Measurements from ENCODE around the gene FAN1. TPM values are rescaled to one million over a fixed set of nuclear protein-coding genes. Genes with fewer than 3 reads are reported as not detected.

FAN1 gene
- total RNA-seq, 1 experiment from 2014 or later, result 28.2 TPM

DNA sequence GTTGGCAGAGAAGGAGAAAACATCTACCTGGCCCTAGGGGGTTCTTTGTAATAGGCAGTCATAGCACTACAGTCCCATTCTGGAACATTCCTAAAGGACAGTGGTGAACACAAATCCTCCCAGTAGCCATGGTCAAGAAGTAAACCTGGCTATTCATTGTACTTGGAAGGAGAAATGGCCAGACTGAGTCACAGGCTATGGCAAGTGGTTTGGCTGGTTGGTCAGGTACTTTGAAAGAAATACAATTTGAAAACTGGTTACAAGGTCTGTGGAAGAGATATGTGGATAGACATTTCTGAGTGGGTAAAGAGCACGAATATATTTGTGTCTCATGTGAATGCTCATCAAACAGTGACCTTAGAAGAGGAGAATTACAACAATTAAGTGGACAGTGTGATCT is 33.0 kb upstream of the FAN1 start:
- Histone ChIP-seq H3K56ac (ENCODE audit: insufficient read length, low read depth, low read length) (no peak overlapping the region), H3K27me3 (ENCODE audit: insufficient read depth, low read length) (no peaks in the 10 kb centered on the region), H3K27ac (ENCODE audit: insufficient read length, low read depth, low read length) (no peak overlapping the region), H2BK12ac (ENCODE audit: insufficient read length, low read depth, low read length) (no peak overlapping the region), H2BK5ac (ENCODE audit: insufficient read length, low read length) (no peak overlapping the region), H4K8ac (replicated peaks; ENCODE audit: insufficient read length, low read depth, low read length) (no peak overlapping the region), H3K23me2 (ENCODE audit: insufficient read length, low read depth, low read length, poor library complexity, severe bottlenecking) (no peaks in the 10 kb centered on the region), H3K4me2 (ENCODE audit: insufficient read depth, insufficient read length, low read length) (no peak overlapping the region), H2BK15ac (ENCODE audit: low read depth, low read length) (no peak overlapping the region), H4K91ac (ENCODE audit: insufficient read length, low read depth, low read length) (no peak overlapping the region), H3K4me1 (ENCODE audit: insufficient read depth, low read length) (no peaks in the 10 kb centered on the region), H2AK5ac (ENCODE audit: insufficient read length, low read length) (no peak overlapping the region), H2AFZ (ENCODE audit: low read length) (no peak overlapping the region), H3K14ac (ENCODE audit: insufficient read depth, low read length) (no peak overlapping the region), H3K18ac (ENCODE audit: insufficient read length, low read depth, low read length) (no peak overlapping the region), H2BK120ac (ENCODE audit: low read depth, low read length, poor library complexity, severe bottlenecking) (no peak overlapping the region), H2BK20ac (ENCODE audit: low read depth, low read length, poor library complexity, severe bottlenecking) (no peak overlapping the region), H3K4ac (ENCODE audit: low read depth, low read length) (no peak overlapping the region), H3K79me1 (ENCODE audit: insufficient read depth, low read depth, low read length, poor library complexity, severe bottlenecking) (no peaks in the 10 kb centered on the region), H4K5ac (ENCODE audit: insufficient read length, low read depth, low read length) (no peak overlapping the region), H3K23ac (ENCODE audit: insufficient read length, low read depth, low read length) (no peak overlapping the region), H4K20me1 (ENCODE audit: control insufficient read depth, insufficient read depth, insufficient read length) (no peaks in the 10 kb centered on the region), H3K9me3 (ENCODE audit: control insufficient read depth, low read depth, low read length) (no peaks in the 10 kb centered on the region), H3K79me2 (ENCODE audit: insufficient read depth, low read length) (no peaks in the 10 kb centered on the region), H3T11ph (ENCODE audit: low read length) (no peak overlapping the region), H3K9ac (ENCODE audit: extremely low read depth, insufficient read length, low read length) (no peak overlapping the region)
- no CpG with 5 or more reads among the region's 1 CpG for WGBS (ENCODE audit: extremely low coverage, insufficient read length, low lambda C conversion rate)
- no peak overlapping the region for H3K27ac Mint-ChIP-seq
- no peaks in the 10 kb centered on the region for H3K9me3 Mint-ChIP-seq
- H3K27me3 Mint-ChIP-seq (ENCODE audit: low read depth), result no peaks in the 10 kb centered on the region
- TF ChIP-seq, protein P1, sequence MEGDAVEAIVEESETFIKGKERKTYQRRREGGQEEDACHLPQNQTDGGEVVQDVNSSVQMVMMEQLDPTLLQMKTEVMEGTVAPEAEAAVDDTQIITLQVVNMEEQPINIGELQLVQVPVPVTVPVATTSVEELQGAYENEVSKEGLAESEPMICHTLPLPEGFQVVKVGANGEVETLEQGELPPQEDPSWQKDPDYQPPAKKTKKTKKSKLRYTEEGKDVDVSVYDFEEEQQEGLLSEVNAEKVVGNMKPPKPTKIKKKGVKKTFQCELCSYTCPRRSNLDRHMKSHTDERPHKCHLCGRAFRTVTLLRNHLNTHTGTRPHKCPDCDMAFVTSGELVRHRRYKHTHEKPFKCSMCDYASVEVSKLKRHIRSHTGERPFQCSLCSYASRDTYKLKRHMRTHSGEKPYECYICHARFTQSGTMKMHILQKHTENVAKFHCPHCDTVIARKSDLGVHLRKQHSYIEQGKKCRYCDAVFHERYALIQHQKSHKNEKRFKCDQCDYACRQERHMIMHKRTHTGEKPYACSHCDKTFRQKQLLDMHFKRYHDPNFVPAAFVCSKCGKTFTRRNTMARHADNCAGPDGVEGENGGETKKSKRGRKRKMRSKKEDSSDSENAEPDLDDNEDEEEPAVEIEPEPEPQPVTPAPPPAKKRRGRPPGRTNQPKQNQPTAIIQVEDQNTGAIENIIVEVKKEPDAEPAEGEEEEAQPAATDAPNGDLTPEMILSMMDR (conservative IDR thresholded peaks at IDR 0.05), result no peak
- no peak overlapping the region for H3K4me3 Mint-ChIP-seq
- no peaks in the 10 kb centered on the region for H3K36me3 Mint-ChIP-seq (ENCODE audit: insufficient read depth in 1 of 3, low read depth in 3 of 3)
- DNase-seq, result no peak
- H3K4me1 Mint-ChIP-seq, result peaks cover 3 to 4% of the 10 kb centered on the region in 2 experiments

All from H9 (cell line).